Activated CD8-positive, alpha-beta memory T cell treated with anti-CD3 and anti-CD28 coated beads, Interleukin-2, amount 50 U/mL, for 4 hours (primary cell): ENCODE measurements around the gene TCL1A.

ENCODE experiments used
- DNase-seq: peaks from one replicate; pipeline ENCODE4 v3.0.0-alpha.2; 2020

Gene TCL1A

GRCh38 chr14:95703805-95704204, 10.1 kb downstream of the TCL1A start:
- no peak for DNase-seq

GRCh38 chr14:95703341-95703740, 10.6 kb downstream of the TCL1A start:
- no peak for DNase-seq

GRCh38 chr14:95701846-95702221, 12.1 kb downstream of the TCL1A start:
- no peak for DNase-seq

GRCh38 chr14:95700221-95700976, 13.5 kb downstream of the TCL1A start:
- DNase-seq, result no peak

- no peak for DNase-seq
Observed at GRCh38 chr14:95699412-95699811, 14.5 kb downstream of the TCL1A start.

- DNase-seq, result no peak
Observed at GRCh38 chr14:95698287-95698686, 15.6 kb downstream of the TCL1A start.

GRCh38 chr14:95697764-95698163, 16.2 kb downstream of the TCL1A start:
- DNase-seq, result no peak

- no peak for DNase-seq
Observed at GRCh38 chr14:95696741-95697140, 17.2 kb downstream of the TCL1A start.

GRCh38 chr14:95695913-95696312, 18.0 kb downstream of the TCL1A start:
- no peak for DNase-seq

- DNase-seq, result no peak
Observed at GRCh38 chr14:95695051-95695450, 18.9 kb downstream of the TCL1A start.

- DNase-seq, result no peak
Observed at GRCh38 chr14:95692109-95692508, 21.8 kb downstream of the TCL1A start.

GRCh38 chr14:95691591-95691990, 22.3 kb downstream of the TCL1A start:
- no peak for DNase-seq

GRCh38 chr14:95690815-95691214, 23.1 kb downstream of the TCL1A start:
- DNase-seq, result no peak

- DNase-seq, result no peak
Observed at GRCh38 chr14:95689441-95689840, 24.5 kb downstream of the TCL1A start.

GRCh38 chr14:95686935-95687334, 27.0 kb downstream of the TCL1A start:
- DNase-seq, result no peak

- no peak for DNase-seq
Observed at GRCh38 chr14:95685978-95686922, 27.7 kb downstream of the TCL1A start, which contains the start of gene TCL1B. Gene TCL1B, plus strand, starts transcription at chr14:95686426. Its CDS starts 42 bp downstream, at chr14:95686468.

- DNase-seq, result no peak
Observed at GRCh38 chr14:95683793-95684192, 30.1 kb downstream of the TCL1A start.

- no peak for DNase-seq
Observed at GRCh38 chr14:95681153-95681552, 32.8 kb downstream of the TCL1A start.

- DNase-seq, result no peak
Observed at GRCh38 chr14:95679998-95680735, 33.8 kb downstream of the TCL1A start.

GRCh38 chr14:95679148-95679815, 34.6 kb downstream of the TCL1A start:
- no peak for DNase-seq

GRCh38 chr14:95677179-95677835, 36.6 kb downstream of the TCL1A start:
- no peak for DNase-seq

GRCh38 chr14:95675486-95675885, 38.4 kb downstream of the TCL1A start:
- no peak for DNase-seq
